Ishikawa (cell line): ENCODE data around the gene TMEM151A.

Experiments used
- EP300 ChIP-seq: IDR thresholded peaks from 2 replicates; pipeline ENCODE4 v1.6.1; 2012; ENCODE audit warnings: borderline replicate concordance
- REST ChIP-seq: IDR thresholded peaks from 2 replicates; pipeline ENCODE4 v1.6.1; 2012; ENCODE audit warnings: low read depth, mild to moderate bottlenecking
- TAF1 ChIP-seq: IDR thresholded peaks from 2 replicates; pipeline ENCODE4 v1.6.1; 2012; ENCODE audit warnings: low read depth, mild to moderate bottlenecking
- YY1 ChIP-seq: IDR thresholded peaks from 2 replicates; pipeline ENCODE4 v1.6.1; 2012; ENCODE audit warnings: low read depth

- no peak for TF ChIP-seq TAF1
- TF ChIP-seq YY1, result no peak
- no peak for TF ChIP-seq REST
- TF ChIP-seq EP300, result no peak
Measured at GRCh38 chr11:66325263-66325671, 33.6 kb downstream of the TMEM151A start.
